ENCODE data around the gene PPDPF. TPM values are rescaled to one million over a fixed set of nuclear protein-coding genes. Genes with fewer than 3 reads are reported as not detected.

PPDPF gene
- polyA plus RNA-seq, 2 of the 4 experiments (the other 2 are of a cell fraction) = 7.7 to 217 TPM

DNA sequence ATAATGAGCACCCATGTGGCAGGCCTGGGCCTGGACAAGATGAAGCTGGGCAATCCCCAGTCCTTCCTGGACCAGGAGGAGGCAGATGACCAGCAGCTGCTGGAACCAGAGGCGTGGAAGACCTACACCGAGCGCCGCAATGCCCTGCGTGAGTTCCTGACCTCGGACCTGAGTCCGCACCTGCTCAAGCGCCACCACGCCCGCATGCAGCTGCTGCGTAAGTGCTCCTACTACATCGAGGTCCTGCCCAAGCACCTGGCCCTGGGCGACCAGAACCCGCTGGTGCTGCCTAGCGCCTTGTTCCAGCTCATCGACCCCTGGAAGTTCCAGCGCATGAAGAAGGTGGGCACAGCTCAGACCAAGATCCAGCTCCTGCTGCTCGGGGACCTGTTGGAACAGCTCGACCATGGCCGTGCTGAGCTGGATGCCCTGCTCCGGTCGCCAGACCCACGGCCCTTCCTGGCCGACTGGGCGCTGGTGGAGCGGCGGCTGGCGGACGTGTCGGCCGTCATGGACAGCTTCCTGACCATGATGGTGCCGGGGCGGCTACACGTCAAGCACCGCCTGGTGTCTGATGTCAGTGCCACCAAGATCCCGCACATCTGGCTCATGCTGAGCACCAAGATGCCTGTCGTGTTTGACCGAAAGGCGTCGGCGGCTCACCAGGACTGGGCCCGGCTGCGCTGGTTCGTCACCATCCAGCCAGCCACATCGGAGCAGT is 35.3 kb downstream of the PPDPF start:
- TF ChIP-seq JUNB (IDR thresholded peaks at IDR 0.05) = no peak
- no peak for TF ChIP-seq HOXB5 (CRISPR knock-in tag; IDR thresholded peaks at IDR 0.05)
- no peak for TF ChIP-seq KDM5A (IDR thresholded peaks at IDR 0.05)
- TF ChIP-seq MYC (IDR thresholded peaks at IDR 0.05; ENCODE audit: borderline replicate concordance, low read length) = no peak
- TF ChIP-seq FOSL2 (IDR thresholded peaks at IDR 0.05) = no peak
- TF ChIP-seq FOSL2 (CRISPR knock-in tag; IDR thresholded peaks at IDR 0.05) = no peak
- TF ChIP-seq MAX (IDR thresholded peaks at IDR 0.05) = no peak
- TF ChIP-seq CBX2 (IDR thresholded peaks at IDR 0.05; ENCODE audit: borderline replicate concordance, low read depth) = no peak
- TF ChIP-seq HDAC2 (IDR thresholded peaks at IDR 0.05) = no peak
- no peak for TF ChIP-seq SMC3 (IDR thresholded peaks at IDR 0.05)
- no peak for TF ChIP-seq KDM1A (IDR thresholded peaks at IDR 0.05; ENCODE audit: low read depth)
- TF ChIP-seq NFE2L2 (conservative IDR thresholded peaks at IDR 0.05; ENCODE audit: low read length) = no peak
- no peak for TF ChIP-seq EP300 (IDR thresholded peaks at IDR 0.05)
- TF ChIP-seq REST (IDR thresholded peaks at IDR 0.05) = no peak
- no peak for TF ChIP-seq PHF8 (IDR thresholded peaks at IDR 0.05; ENCODE audit: borderline replicate concordance, low read depth)
- no peak for TF ChIP-seq ESRRA (IDR thresholded peaks at IDR 0.05; ENCODE audit: borderline replicate concordance, low read length)
- TF ChIP-seq HOXA7 (CRISPR knock-in tag; IDR thresholded peaks at IDR 0.05) = no peak
- DNase-seq (ENCODE audit: low read depth in 1 of 2, low spot score in 1 of 2) (no peak), FAIRE-seq (no peak), ATAC-seq (no peak)
- no peak overlapping the region for H3K27ac ChIP-seq
- no peaks in the 10 kb centered on the region for H3K9me3 ChIP-seq
- peaks cover 4% of the 10 kb centered on the region; the same call in 1 of the 3 replicates for H3K4me1 ChIP-seq
- POLR2A ChIA-PET = interaction anchor here (0.6 kb wide), 1 partner anchor 56 kb away, joined by 4 read pairs; no protein-coding TSS in a partner anchor
- no peak overlapping the region for H3K4me2 ChIP-seq
- no peak overlapping the region for H3K4me3 ChIP-seq
- WGBS (ENCODE audit: missing lambda C conversion rate) = 100% methylated on average over 15 of the region's 45 CpGs
- CTCF ChIA-PET = interaction anchor here (9.1 kb wide), 1 partner anchor 17 kb away, joined by 93 read pairs; the partner anchor contains the start of gene PTK6

GRCh38 chr20:63556873-63557478 is 36.4 kb downstream of the PPDPF start:
- Histone ChIP-seq H3K4me1 (peaks cover 4% of the 10 kb centered on the region; the same call in 1 of the 3 replicates), H3K9me3 (no peaks in the 10 kb centered on the region), H3K4me3 (no peak overlapping the region), H3K27ac (no peak overlapping the region), H3K4me2 (no peak overlapping the region)
- DNase-seq (ENCODE audit: low read depth in 1 of 2, low spot score in 1 of 2) (no peak), ATAC-seq (no peak), FAIRE-seq (no peak)
- WGBS (ENCODE audit: missing lambda C conversion rate) = 80% methylated on average over 21 of the region's 23 CpGs
- CTCF ChIA-PET = interaction anchor here (9.1 kb wide), 1 partner anchor 18 kb away, joined by 93 read pairs; the partner anchor contains the start of gene PTK6
- POLR2A ChIA-PET = interaction anchor here (0.6 kb wide), 1 partner anchor 57 kb away, joined by 4 read pairs; no protein-coding TSS in a partner anchor
- TF ChIP-seq CBX8 (IDR thresholded peaks at IDR 0.05) = no peak
- TF ChIP-seq POLR2AphosphoS2 (conservative IDR thresholded peaks at IDR 0.05; ENCODE audit: low read length) = no peak
- no peak for TF ChIP-seq TFCP2L1 (CRISPR knock-in tag; IDR thresholded peaks at IDR 0.05)
- TF ChIP-seq, protein P1, sequence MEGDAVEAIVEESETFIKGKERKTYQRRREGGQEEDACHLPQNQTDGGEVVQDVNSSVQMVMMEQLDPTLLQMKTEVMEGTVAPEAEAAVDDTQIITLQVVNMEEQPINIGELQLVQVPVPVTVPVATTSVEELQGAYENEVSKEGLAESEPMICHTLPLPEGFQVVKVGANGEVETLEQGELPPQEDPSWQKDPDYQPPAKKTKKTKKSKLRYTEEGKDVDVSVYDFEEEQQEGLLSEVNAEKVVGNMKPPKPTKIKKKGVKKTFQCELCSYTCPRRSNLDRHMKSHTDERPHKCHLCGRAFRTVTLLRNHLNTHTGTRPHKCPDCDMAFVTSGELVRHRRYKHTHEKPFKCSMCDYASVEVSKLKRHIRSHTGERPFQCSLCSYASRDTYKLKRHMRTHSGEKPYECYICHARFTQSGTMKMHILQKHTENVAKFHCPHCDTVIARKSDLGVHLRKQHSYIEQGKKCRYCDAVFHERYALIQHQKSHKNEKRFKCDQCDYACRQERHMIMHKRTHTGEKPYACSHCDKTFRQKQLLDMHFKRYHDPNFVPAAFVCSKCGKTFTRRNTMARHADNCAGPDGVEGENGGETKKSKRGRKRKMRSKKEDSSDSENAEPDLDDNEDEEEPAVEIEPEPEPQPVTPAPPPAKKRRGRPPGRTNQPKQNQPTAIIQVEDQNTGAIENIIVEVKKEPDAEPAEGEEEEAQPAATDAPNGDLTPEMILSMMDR (IDR thresholded peaks at IDR 0.05) = no peak
- no peak for TF ChIP-seq ZNF302 (CRISPR knock-in tag; IDR thresholded peaks at IDR 0.05)
- TF ChIP-seq NR3C1 (IDR thresholded peaks at IDR 0.05) = no peak
- TF ChIP-seq, protein P2, sequence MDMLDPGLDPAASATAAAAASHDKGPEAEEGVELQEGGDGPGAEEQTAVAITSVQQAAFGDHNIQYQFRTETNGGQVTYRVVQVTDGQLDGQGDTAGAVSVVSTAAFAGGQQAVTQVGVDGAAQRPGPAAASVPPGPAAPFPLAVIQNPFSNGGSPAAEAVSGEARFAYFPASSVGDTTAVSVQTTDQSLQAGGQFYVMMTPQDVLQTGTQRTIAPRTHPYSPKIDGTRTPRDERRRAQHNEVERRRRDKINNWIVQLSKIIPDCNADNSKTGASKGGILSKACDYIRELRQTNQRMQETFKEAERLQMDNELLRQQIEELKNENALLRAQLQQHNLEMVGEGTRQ (IDR thresholded peaks at IDR 0.05) = no peak
- TF ChIP-seq SMC3 (IDR thresholded peaks at IDR 0.05) = no peak
- no peak for TF ChIP-seq TP53 (CRISPR knock-in tag; IDR thresholded peaks at IDR 0.05)
- TF ChIP-seq SREBF2 (IDR thresholded peaks at IDR 0.05) = no peak

All from A549 (cell line).